Effector memory CD4-positive, alpha-beta T cell (primary cell): ENCODE data around the gene HMGA1.

Source experiments
- DNase-seq, 3 donors: peaks; one replicate each; pipeline ENCODE4 v3.0.0-alpha.2; 2020
- H3K27ac ChIP-seq: 2 replicates; pipeline ENCODE4 v1.7.0; 2013; ENCODE audit warnings: mild to moderate bottlenecking, low read length, moderate library complexity; ENCODE audit not compliant: insufficient read depth, poor library complexity, severe bottlenecking
- H3K27me3 ChIP-seq: replicated peaks from 2 replicates; pipeline ENCODE4 v1.7.0; 2013; ENCODE audit warnings: mild to moderate bottlenecking, low read length; ENCODE audit not compliant: insufficient read depth, control insufficient read depth, poor library complexity, severe bottlenecking
- H3K36me3 ChIP-seq: 2 replicates; pipeline ENCODE4 v1.7.0; 2013; ENCODE audit warnings: mild to moderate bottlenecking, low read length, moderate library complexity; ENCODE audit not compliant: control insufficient read depth, insufficient read depth
- H3K4me1 ChIP-seq: 2 replicates; pipeline ENCODE4 v1.7.0; 2013; ENCODE audit warnings: low read length, mild to moderate bottlenecking; ENCODE audit not compliant: control insufficient read depth, insufficient read depth, poor library complexity, severe bottlenecking
- H3K4me3 ChIP-seq: 2 replicates; pipeline ENCODE4 v1.7.0; 2013; ENCODE audit warnings: low read length, low read depth, mild to moderate bottlenecking; ENCODE audit not compliant: insufficient read depth, poor library complexity, severe bottlenecking
- H3K9me3 ChIP-seq: 2 replicates; pipeline ENCODE4 v1.7.0; 2013; ENCODE audit warnings: mild to moderate bottlenecking, low read length, moderate library complexity; ENCODE audit not compliant: control insufficient read depth

The HMGA1 gene

GRCh38 chr6:34292954-34293353 is 56.3 kb downstream of the HMGA1 start:
- H3K27ac ChIP-seq, result no peak overlapping the region
- H3K4me3 ChIP-seq, result no peak overlapping the region
- H3K36me3 ChIP-seq, result peaks cover 20% of the 10 kb centered on the region
- no peaks in the 10 kb centered on the region for H3K27me3 ChIP-seq
- no peaks in the 10 kb centered on the region for H3K4me1 ChIP-seq
- DNase-seq, result no peak
- no peaks in the 10 kb centered on the region for H3K9me3 ChIP-seq

DNA sequence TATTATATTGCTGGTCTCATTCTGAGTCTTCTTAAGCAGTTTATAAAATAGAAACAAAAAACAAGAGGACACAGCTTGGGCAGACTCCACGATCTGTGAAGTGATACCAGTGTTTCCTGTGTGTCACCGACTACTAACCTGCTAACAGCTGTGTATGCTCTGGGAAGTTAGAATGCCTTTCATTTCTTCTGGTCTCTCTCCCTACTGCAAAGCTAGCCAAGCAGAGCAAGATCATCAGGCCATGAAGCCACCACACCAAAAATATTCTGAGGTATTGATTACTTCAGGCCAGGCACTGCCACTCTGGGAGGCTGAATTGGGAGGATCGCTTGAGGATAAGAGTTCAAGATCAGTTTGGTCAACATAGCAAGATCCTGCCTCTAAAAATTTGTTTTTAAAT is 59.0 kb downstream of the HMGA1 start:
- Histone ChIP-seq H3K4me3 (no peak overlapping the region), H3K27ac (no peak overlapping the region), H3K27me3 (no peaks in the 10 kb centered on the region), H3K36me3 (peaks cover 20% of the 10 kb centered on the region), H3K4me1 (no peaks in the 10 kb centered on the region), H3K9me3 (no peaks in the 10 kb centered on the region)
- DNase-seq, result no peak
